Central memory CD8-positive, alpha-beta T cell (primary cell): Measurements from ENCODE around the gene ANKRD18A.
A peak's percentile ranks its signal among the peaks of the same experiment; 100 is the strongest.

Experiments used
- ATAC-seq: fragments of 150-1000 bp; cut with Tn5 transposase; replicated peaks from 2 replicates; pipeline ENCODE4 v1.10.0; 2022; ENCODE audit warnings: mild to moderate bottlenecking, moderate FRiP score, moderate number of reproducible peaks; ENCODE audit not compliant: poor library complexity, severe bottlenecking; ENCODE audit errors: extremely low read depth
- DNase-seq, 2 donors: peaks; one replicate each; pipeline ENCODE4 v3.0.0; 2021; ENCODE audit warnings: low spot score in 2 of 2
- H3K27ac Mint-ChIP-seq: one replicate; pipeline ENCODE4 v1.8.0; 2022; ENCODE audit warnings: low read depth, mild to moderate bottlenecking, moderate library complexity, mixed read lengths
- H3K27me3 Mint-ChIP-seq: one replicate; pipeline ENCODE4 v1.8.0; 2022; ENCODE audit warnings: mixed read lengths
- H3K36me3 Mint-ChIP-seq: one replicate; pipeline ENCODE4 v1.8.0; 2022; ENCODE audit warnings: mild to moderate bottlenecking, moderate library complexity, mixed read lengths; ENCODE audit not compliant: insufficient read depth
- H3K4me1 Mint-ChIP-seq: one replicate; pipeline ENCODE4 v1.8.0; 2022; ENCODE audit warnings: mixed read lengths
- H3K4me3 Mint-ChIP-seq: one replicate; pipeline ENCODE4 v1.8.0; 2022; ENCODE audit warnings: mild to moderate bottlenecking, moderate library complexity, mixed read lengths
- H3K9me3 Mint-ChIP-seq: one replicate; pipeline ENCODE4 v1.8.0; 2022; ENCODE audit warnings: mixed read lengths

The ANKRD18A gene

GRCh38 chr9:38642951-38643814, 22.8 kb upstream of the ANKRD18A start:
- H3K27ac Mint-ChIP-seq = no peak overlapping the region
- H3K9me3 Mint-ChIP-seq = no peaks in the 10 kb centered on the region
- H3K4me3 Mint-ChIP-seq = no peak overlapping the region
- peaks cover 45% of the 10 kb centered on the region for H3K27me3 Mint-ChIP-seq
- H3K4me1 Mint-ChIP-seq = no peaks in the 10 kb centered on the region
- no peaks in the 10 kb centered on the region for H3K36me3 Mint-ChIP-seq
- no peak for DNase-seq
- ATAC-seq = no peak

- no peaks in the 10 kb centered on the region for H3K9me3 Mint-ChIP-seq
- peaks cover 39% of the 10 kb centered on the region for H3K27me3 Mint-ChIP-seq
- H3K4me1 Mint-ChIP-seq = no peaks in the 10 kb centered on the region
- no peak overlapping the region for H3K27ac Mint-ChIP-seq
- no peaks in the 10 kb centered on the region for H3K36me3 Mint-ChIP-seq
- DNase-seq (no peak), ATAC-seq (no peak)
- no peak overlapping the region for H3K4me3 Mint-ChIP-seq
Measured at GRCh38 chr9:38641985-38642864, 21.8 kb upstream of the ANKRD18A start.

- Mint-ChIP-seq H3K4me3 (no peak overlapping the region), H3K27ac (no peak overlapping the region), H3K9me3 (no peaks in the 10 kb centered on the region), H3K4me1 (no peaks in the 10 kb centered on the region), H3K36me3 (no peaks in the 10 kb centered on the region), H3K27me3 (peaks cover 33% of the 10 kb centered on the region)
- ATAC-seq (no peak), DNase-seq (no peak)
Measured at GRCh38 chr9:38641142-38641541, 20.7 kb upstream of the ANKRD18A start.

DNA sequence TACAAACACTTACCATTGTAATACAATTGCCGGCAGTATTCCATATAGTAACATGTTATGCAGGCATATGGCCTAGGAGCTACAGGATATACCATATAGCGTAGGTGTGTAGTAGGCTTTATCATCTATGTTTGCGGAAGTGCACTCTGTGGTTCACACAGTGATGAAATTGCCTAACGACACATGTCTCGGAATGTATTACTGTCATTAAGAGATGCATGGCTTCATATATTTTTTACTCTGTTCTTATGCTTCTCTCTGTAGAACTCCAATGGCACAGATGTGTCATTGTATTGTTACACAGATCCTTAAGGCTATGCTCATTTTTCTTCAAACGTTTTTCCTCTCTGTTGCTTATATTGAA, 19.2 kb upstream of the ANKRD18A start:
- Mint-ChIP-seq H3K9me3 (no peaks in the 10 kb centered on the region), H3K4me1 (no peaks in the 10 kb centered on the region), H3K4me3 (no peak overlapping the region), H3K27me3 (peaks cover 40% of the 10 kb centered on the region), H3K36me3 (no peaks in the 10 kb centered on the region), H3K27ac (no peak overlapping the region)
- no peak for DNase-seq
- no peak for ATAC-seq

- H3K27ac Mint-ChIP-seq = no peak overlapping the region
- no peaks in the 10 kb centered on the region for H3K9me3 Mint-ChIP-seq
- no peaks in the 10 kb centered on the region for H3K4me1 Mint-ChIP-seq
- no peak overlapping the region for H3K4me3 Mint-ChIP-seq
- no peak for DNase-seq
- no peak for ATAC-seq
- peaks cover 40% of the 10 kb centered on the region for H3K27me3 Mint-ChIP-seq
- H3K36me3 Mint-ChIP-seq = no peaks in the 10 kb centered on the region
Measured at GRCh38 chr9:38638881-38639576, 18.6 kb upstream of the ANKRD18A start.

- Mint-ChIP-seq H3K9me3 (no peaks in the 10 kb centered on the region), H3K36me3 (no peaks in the 10 kb centered on the region), H3K27me3 (peaks cover 15% of the 10 kb centered on the region), H3K4me1 (no peaks in the 10 kb centered on the region), H3K4me3 (no peak overlapping the region), H3K27ac (no peak overlapping the region)
- ATAC-seq (no peak), DNase-seq (no peak)
Measured at GRCh38 chr9:38634315-38634714, 13.9 kb upstream of the ANKRD18A start.

DNA sequence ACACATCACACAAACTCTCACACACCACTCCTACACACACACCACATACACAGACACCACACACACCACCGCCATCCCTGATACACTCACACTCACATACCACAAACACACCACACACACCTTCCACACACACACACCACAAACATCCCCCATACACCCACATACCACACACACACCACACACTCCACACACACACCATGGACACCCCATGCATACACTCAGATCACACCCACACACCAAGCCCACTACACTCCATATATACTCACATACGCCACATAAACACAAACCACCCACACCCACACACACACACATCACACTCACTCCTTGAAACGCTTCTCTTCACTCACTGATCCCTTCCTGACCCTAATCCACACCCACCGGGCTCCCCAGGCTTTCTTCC, 9.1 kb upstream of the ANKRD18A start:
- Mint-ChIP-seq H3K4me3 (no peak overlapping the region), H3K27me3 (no peaks in the 10 kb centered on the region), H3K27ac (no peak overlapping the region), H3K4me1 (no peaks in the 10 kb centered on the region), H3K9me3 (no peaks in the 10 kb centered on the region), H3K36me3 (no peaks in the 10 kb centered on the region)
- ATAC-seq (no peak), DNase-seq (no peak)

- no peak overlapping the region for H3K27ac Mint-ChIP-seq
- H3K4me1 Mint-ChIP-seq = peaks cover 13% of the 10 kb centered on the region
- H3K27me3 Mint-ChIP-seq = peaks cover 10% of the 10 kb centered on the region
- H3K4me3 Mint-ChIP-seq = no peak overlapping the region
- ATAC-seq (no peak), DNase-seq (no peak)
- H3K36me3 Mint-ChIP-seq = no peaks in the 10 kb centered on the region
- H3K9me3 Mint-ChIP-seq = no peaks in the 10 kb centered on the region
Measured at GRCh38 chr9:38626006-38626405, 5.6 kb upstream of the ANKRD18A start.

DNA sequence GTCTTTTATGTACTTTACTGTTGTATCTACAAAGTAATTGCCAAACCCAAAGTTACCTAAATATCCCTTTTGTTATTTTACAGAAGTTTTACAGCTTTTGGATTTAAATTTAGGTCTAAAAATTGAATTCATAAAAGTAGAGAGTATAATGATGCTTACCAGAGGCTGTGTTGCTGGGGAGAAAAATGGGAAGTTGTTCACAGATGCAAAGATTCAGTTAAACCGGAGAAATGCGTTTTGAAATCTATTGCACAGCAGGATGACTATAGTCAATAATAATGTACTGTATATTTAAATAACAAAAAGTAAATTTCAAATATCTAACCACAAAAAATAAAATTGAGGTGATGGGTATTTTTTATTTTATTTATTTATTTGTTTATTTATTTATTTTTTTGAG, 2.6 kb upstream of the ANKRD18A start:
- Mint-ChIP-seq H3K9me3 (no peaks in the 10 kb centered on the region), H3K27ac (peak overlapping the region; percentile 67), H3K4me1 (peaks cover 13% of the 10 kb centered on the region), H3K27me3 (peaks cover 10% of the 10 kb centered on the region), H3K36me3 (no peaks in the 10 kb centered on the region), H3K4me3 (peak overlapping the region; percentile 85)
- DNase-seq (no peak), ATAC-seq (no peak)

- ATAC-seq = no peak
- DNase-seq = no peak
- Mint-ChIP-seq H3K9me3 (no peaks in the 10 kb centered on the region), H3K27me3 (peaks cover 10% of the 10 kb centered on the region), H3K36me3 (no peaks in the 10 kb centered on the region), H3K4me3 (peak overlapping the region; percentile 85), H3K4me1 (peaks cover 13% of the 10 kb centered on the region), H3K27ac (peak overlapping the region; percentile 67)
Measured at GRCh38 chr9:38622288-38622674, 1.9 kb upstream of the ANKRD18A start.

DNA sequence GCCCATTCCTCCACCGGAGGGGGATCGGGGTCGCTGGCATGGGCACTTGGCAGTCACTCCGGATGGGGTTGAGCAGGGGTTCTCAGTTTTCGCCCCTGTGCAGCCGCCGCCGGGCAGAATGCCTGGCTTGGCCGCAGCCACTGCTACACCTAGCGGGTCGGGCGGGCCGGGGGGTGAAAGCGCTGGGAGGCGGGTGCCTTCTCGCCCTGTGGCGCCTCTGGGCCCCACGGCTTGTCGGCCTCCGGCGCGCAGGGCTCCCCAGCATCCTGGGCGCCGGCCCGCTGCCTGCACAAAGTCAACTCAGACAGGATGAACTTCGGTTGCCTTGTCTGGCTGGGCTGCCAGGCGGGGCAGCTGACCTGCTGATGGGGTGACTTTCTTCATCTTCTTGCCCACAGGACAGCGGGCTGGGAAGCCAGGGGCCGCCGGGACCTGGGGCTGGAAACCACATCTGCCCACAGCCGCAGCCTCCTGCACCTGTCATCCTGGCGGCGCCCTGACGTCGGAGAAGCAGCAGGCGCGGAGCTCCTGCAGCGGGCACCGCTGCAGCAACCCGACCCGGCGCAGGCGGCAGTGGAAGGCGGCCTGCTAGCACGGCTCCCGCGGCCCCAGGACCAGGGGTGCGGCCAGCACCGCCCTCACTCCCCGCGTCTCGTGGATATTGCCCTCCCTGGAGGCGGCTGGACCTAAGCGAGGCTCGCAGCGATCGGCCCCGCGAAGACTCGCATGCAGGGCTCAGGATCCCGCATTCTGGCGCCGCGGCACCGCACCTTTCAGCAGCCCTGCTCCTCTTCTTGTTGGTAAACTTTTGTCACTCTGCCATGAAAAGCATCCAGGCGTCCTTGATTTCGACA, 1.3 kb upstream of the ANKRD18A start:
- Mint-ChIP-seq H3K27me3 (peaks cover 10% of the 10 kb centered on the region), H3K9me3 (no peaks in the 10 kb centered on the region), H3K4me1 (peaks cover 13% of the 10 kb centered on the region), H3K4me3 (peak overlapping the region; percentile 85), H3K36me3 (no peaks in the 10 kb centered on the region), H3K27ac (peak overlapping the region; percentile 67)
- DNase-seq = peak; percentile 19 to 40
- peak; percentile 47 for ATAC-seq
